Tibial artery (tissue), 4 donors: Measurements from ENCODE around the gene IRX5.
A peak's percentile ranks its signal among the peaks of the same experiment; 100 is the strongest.

Experiments
- DNase-seq, 2 donors: peaks; one replicate each; pipeline ENCODE4 v3.0.0-alpha.2; 2019
- H3K27ac ChIP-seq, 2 donors: fragments of 200-600 bp; sonication (generic) in 1 of 2; 1 replicate in 1 of 2; 2 replicates in 1 of 2; pipeline ENCODE4 v1.5.1; 2018 to 2019; ENCODE audit warnings: mild to moderate bottlenecking in 1 of 2
- H3K27me3 ChIP-seq, 2 donors: fragments of 200-600 bp; sonication (generic) in 1 of 2; one replicate each; pipeline versions ENCODE4 v1.5.1 to v1.6.0; 2016 to 2019
- H3K36me3 ChIP-seq, 3 donors: fragments of 200-600 bp; sonication (generic) in 2 of 3; one replicate each; pipeline ENCODE4 v1.5.1; 2016 to 2019; ENCODE audit warnings: mild to moderate bottlenecking in 2 of 3
- H3K4me1 ChIP-seq, 4 donors: fragments of 200-600 bp; sonication (generic) in 2 of 4; 1 replicate in 3 of 4; 2 replicates in 1 of 4; pipeline ENCODE4 v1.5.1; 2016 to 2019
- H3K4me3 ChIP-seq, 2 donors: fragments of 200-600 bp; sonication (generic) in 1 of 2; 1 replicate in 1 of 2; 2 replicates in 1 of 2; pipeline ENCODE4 v1.5.1; 2018 to 2019; ENCODE audit warnings: mild to moderate bottlenecking in 2 of 2
- H3K9me3 ChIP-seq, 3 donors: fragments of 200-600 bp; sonication (generic) in 1 of 3; one replicate each; pipeline ENCODE4 v1.5.1; 2016 to 2019
- CTCF ChIP-seq, 2 experiments: fragments of 200-600 bp in 1 of 2; fragments of 450-650 bp in 1 of 2; IDR thresholded peaks; one replicate each; pipeline ENCODE4 v1.5.1; 2017 to 2019; ENCODE audit warnings: antibody characterized with exemption in 2 of 2, mild to moderate bottlenecking in 1 of 2, moderate library complexity in 1 of 2
- intact Hi-C: fragments of 100-400 bp; cut with DNase I; formaldehyde crosslinking; loops from one replicate; pipeline ENCODE4 v1.15.0; 2023; ENCODE audit warnings: low total_unique reads

The IRX5 gene

DNA sequence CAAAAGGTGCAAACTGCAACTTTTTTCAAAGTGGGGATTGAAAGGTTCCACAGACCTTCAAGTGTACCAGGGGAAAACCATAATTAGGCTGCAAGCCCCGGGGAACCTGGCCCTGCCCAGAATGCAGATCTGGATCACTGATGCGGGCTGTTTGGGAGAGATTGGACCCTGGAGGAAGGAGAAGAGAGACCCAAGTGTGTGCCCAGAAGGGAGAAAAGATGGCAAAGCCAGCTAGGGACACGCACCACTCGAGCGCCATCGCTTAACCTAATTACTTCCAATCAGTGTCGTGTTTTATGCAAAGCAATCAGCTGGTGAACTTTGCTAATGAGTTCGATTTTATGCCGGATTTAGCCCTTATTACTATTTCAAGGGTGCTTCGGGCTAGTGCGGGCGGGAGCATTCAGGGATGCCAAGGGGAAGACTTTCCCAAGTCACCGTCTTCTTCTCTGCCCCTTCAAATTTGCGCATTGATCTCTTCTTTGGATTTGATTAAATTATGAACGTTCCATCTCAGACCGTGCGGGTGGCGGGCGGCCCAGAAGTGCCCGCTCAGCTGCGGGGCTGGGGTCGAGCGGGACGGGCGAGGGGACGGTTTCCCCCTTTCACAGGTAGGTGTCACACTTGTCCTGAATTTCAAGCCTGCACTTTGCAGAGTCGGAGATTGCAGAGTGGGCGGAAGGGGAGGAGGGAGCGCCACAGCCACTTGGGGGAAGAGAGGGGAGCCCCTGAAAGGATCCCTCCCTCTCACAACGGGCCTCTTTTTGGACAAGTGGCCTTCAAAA lies 4.0 kb downstream of the IRX5 start:
- no peak overlapping the region for H3K4me3 ChIP-seq
- no peak overlapping the region for H3K27ac ChIP-seq

DNA sequence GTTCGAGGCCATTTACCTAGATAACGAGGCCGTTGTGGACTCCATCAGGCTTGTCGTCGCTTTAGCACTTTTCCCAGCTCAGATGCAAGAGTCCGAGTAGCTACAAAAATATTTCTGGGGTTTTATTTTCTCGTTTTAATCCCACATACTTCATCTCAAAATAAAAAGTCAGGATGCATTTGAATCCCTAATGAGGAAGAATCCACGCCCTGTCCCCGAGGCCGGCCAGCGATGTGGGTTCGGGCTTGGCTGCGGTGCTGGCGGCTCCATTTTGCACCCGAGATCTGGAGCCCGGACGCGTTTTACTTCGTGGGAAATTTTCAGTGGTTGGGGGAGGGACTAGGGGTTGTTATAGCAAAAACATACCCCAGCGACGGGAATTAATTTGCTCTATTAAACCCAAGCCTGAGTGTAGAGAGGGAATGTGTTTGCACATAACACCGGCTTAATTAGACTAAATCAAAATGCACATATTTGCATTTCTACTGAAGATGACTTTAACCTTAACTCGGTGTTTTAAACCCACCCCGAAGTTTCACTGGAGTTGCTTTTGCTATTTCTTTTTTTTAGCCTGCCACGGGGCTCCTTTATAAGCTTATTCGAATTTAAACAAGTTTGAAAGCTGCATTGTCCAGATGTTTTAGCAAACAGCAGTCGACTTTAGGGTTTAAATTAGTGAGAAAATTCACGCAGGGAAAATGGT lies 4.8 kb downstream of the IRX5 start:
- no peak for DNase-seq
- Histone ChIP-seq H3K27me3 (no peaks in the 10 kb centered on the region), H3K9me3 (no peaks in the 10 kb centered on the region), H3K4me3 (peak overlapping the region in 1 of 2 donors; percentile 48), H3K4me1 (peaks cover 0 to 54% (median 19%) of the 10 kb centered on the region in 4 donors), H3K36me3 (peaks cover 0 to 31% (median 0%) of the 10 kb centered on the region in 3 donors), H3K27ac (peak overlapping the region in 1 of 2 donors; percentile 59)
- intact Hi-C loops, result no loop called here
- TF ChIP-seq CTCF (IDR thresholded peaks at IDR 0.05), result no peak

More for the DNA sequence above, 4.0 kb downstream of the IRX5 start:
- intact Hi-C loops, result loop anchor here (5.0 kb wide), 4 partner anchors 287 to 742 kb away; partner anchors contain the start of gene IRX3
- no peak for DNase-seq
- H3K27me3 ChIP-seq, result no peaks in the 10 kb centered on the region
- H3K36me3 ChIP-seq, result peaks cover 0 to 31% (median 0%) of the 10 kb centered on the region in 3 donors
- no peak for TF ChIP-seq CTCF (IDR thresholded peaks at IDR 0.05)
- H3K4me1 ChIP-seq, result peaks cover 0 to 54% (median 19%) of the 10 kb centered on the region in 4 donors
- H3K9me3 ChIP-seq, result no peaks in the 10 kb centered on the region

DNA sequence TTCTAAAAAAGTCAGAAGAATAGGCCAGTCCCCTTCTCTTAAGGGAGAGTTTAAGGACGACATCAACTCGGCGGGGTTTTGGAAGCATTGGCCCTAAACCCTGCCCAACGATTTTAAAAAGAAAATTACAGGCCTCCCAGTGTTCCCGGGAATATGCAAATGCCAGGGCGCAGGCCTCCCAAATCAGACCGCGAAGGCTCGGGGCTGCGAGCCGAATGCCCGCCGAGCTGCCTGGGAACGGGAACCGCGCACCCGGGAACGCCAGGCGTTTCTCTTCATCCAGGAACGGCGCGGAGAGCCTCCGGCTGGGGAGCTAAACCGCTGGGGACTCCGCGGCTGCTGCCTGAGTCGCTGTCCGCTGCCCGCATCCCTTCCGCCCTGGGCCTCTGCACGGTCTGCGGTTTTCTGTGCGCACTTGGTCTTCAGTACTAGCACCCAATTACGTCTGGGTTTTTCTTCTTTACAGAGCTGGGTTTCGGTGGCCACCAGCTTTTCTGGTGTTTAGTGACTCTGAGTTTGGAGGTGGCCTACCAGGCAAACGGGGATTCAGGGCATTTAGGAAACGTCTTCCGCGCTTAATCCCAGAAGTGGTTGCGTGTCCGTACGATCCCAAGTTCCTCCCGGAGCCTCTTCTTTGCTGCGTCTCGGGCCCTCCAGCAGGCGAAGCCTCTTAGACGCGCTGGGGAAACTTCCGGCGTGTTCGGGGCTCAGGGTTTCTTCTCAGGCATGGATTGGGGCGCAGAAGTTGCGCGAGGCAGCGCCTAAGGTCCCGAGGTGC lies 5.7 kb downstream of the IRX5 start:
- Histone ChIP-seq H3K27ac (peak overlapping the region; percentile 51 to 59), H3K36me3 (peaks cover 0 to 31% (median 0%) of the 10 kb centered on the region in 3 donors), H3K4me3 (peak overlapping the region; percentile 43 to 48), H3K4me1 (peaks cover 0 to 52% (median 21%) of the 10 kb centered on the region in 4 donors), H3K27me3 (no peaks in the 10 kb centered on the region), H3K9me3 (no peaks in the 10 kb centered on the region)
- no peak for DNase-seq
- TF ChIP-seq CTCF (IDR thresholded peaks at IDR 0.05), result no peak
- intact Hi-C loops, result no loop called here

- peak in 1 of 2 experiments; percentile 30 for TF ChIP-seq CTCF (IDR thresholded peaks at IDR 0.05)
- no peak for DNase-seq
- Histone ChIP-seq H3K9me3 (no peaks in the 10 kb centered on the region), H3K4me1 (peaks cover 0 to 45% (median 16%) of the 10 kb centered on the region in 4 donors), H3K27ac (peak overlapping the region; percentile 51 to 59), H3K27me3 (no peaks in the 10 kb centered on the region), H3K4me3 (peak overlapping the region; percentile 43 to 48), H3K36me3 (peaks cover 0 to 31% (median 0%) of the 10 kb centered on the region in 3 donors)
- intact Hi-C loops, result no loop called here
Measured at GRCh38 chr16:54936979-54937670, 6.5 kb downstream of the IRX5 start.
